ENCODE measurements around the gene LGALS12.
"Not testable (repeated sequence)": the region's sequence is repeated elsewhere in the genome, so short reads cannot be mapped to it uniquely, and the experiment has no call there.

- TF ChIP-seq CTCF (conservative IDR thresholded peaks at IDR 0.05; ENCODE audit: low read length); EZH2phosphoT487 (IDR thresholded peaks at IDR 0.05; ENCODE audit: borderline replicate concordance): not testable (repeated sequence)
Observed at GRCh38 chr11:63529373-63529772, 23.5 kb downstream of the LGALS12 start.

All from Loucy (cell line).